Tibial artery (tissue), 4 donors: Measurements from ENCODE around the gene ADTRP.
A peak's percentile ranks its signal among the peaks of the same experiment; 100 is the strongest.

Source experiments
- DNase-seq, 2 donors: peaks; one replicate each; pipeline ENCODE4 v3.0.0-alpha.2; 2019
- H3K27ac ChIP-seq, 2 donors: fragments of 200-600 bp; sonication (generic) in 1 of 2; 1 replicate in 1 of 2; 2 replicates in 1 of 2; pipeline ENCODE4 v1.5.1; 2018 to 2019; ENCODE audit warnings: mild to moderate bottlenecking in 1 of 2
- H3K27me3 ChIP-seq, 2 donors: fragments of 200-600 bp; sonication (generic) in 1 of 2; one replicate each; pipeline versions ENCODE4 v1.5.1 to v1.6.0; 2016 to 2019
- H3K36me3 ChIP-seq, 3 donors: fragments of 200-600 bp; sonication (generic) in 2 of 3; one replicate each; pipeline ENCODE4 v1.5.1; 2016 to 2019; ENCODE audit warnings: mild to moderate bottlenecking in 2 of 3
- H3K4me1 ChIP-seq, 4 donors: fragments of 200-600 bp; sonication (generic) in 2 of 4; 1 replicate in 3 of 4; 2 replicates in 1 of 4; pipeline ENCODE4 v1.5.1; 2016 to 2019
- H3K4me3 ChIP-seq, 2 donors: fragments of 200-600 bp; sonication (generic) in 1 of 2; 1 replicate in 1 of 2; 2 replicates in 1 of 2; pipeline ENCODE4 v1.5.1; 2018 to 2019; ENCODE audit warnings: mild to moderate bottlenecking in 2 of 2
- H3K9me3 ChIP-seq, 3 donors: fragments of 200-600 bp; sonication (generic) in 1 of 3; one replicate each; pipeline ENCODE4 v1.5.1; 2016 to 2019
- CTCF ChIP-seq, 2 experiments: fragments of 200-600 bp in 1 of 2; fragments of 450-650 bp in 1 of 2; IDR thresholded peaks; one replicate each; pipeline ENCODE4 v1.5.1; 2017 to 2019; ENCODE audit warnings: antibody characterized with exemption in 2 of 2, mild to moderate bottlenecking in 1 of 2, moderate library complexity in 1 of 2
- intact Hi-C: fragments of 100-400 bp; cut with DNase I; formaldehyde crosslinking; loops from one replicate; pipeline ENCODE4 v1.15.0; 2023; ENCODE audit warnings: low total_unique reads

ADTRP gene

GRCh38 chr6:11766043-11766442 is 12.6 kb downstream of the ADTRP start:
- H3K4me1 ChIP-seq: peaks cover 5 to 92% (median 68%) of the 10 kb centered on the region in 4 donors
- intact Hi-C loops: loop anchor here (5.0 kb wide), 1 partner anchor 34 kb away; no protein-coding TSS in a partner anchor
- TF ChIP-seq CTCF (IDR thresholded peaks at IDR 0.05): no peak
- peak overlapping the region; percentile 81 to 94 for H3K27ac ChIP-seq
- no peak overlapping the region for H3K4me3 ChIP-seq
- no peaks in the 10 kb centered on the region for H3K27me3 ChIP-seq
- DNase-seq: no peak
- H3K9me3 ChIP-seq: no peaks in the 10 kb centered on the region
- no peaks in the 10 kb centered on the region for H3K36me3 ChIP-seq

- Histone ChIP-seq H3K27me3 (no peaks in the 10 kb centered on the region), H3K9me3 (no peaks in the 10 kb centered on the region), H3K36me3 (no peaks in the 10 kb centered on the region), H3K4me3 (no peak overlapping the region), H3K4me1 (peaks cover 0 to 75% (median 53%) of the 10 kb centered on the region in 4 donors), H3K27ac (peak overlapping the region; percentile 81 to 82)
- intact Hi-C loops: no loop called here
- TF ChIP-seq CTCF (IDR thresholded peaks at IDR 0.05): no peak
- no peak for DNase-seq
These were observed 14.4 kb downstream of the ADTRP start for GRCh38 chr6:11764250-11764604.

GRCh38 chr6:11763460-11764249 is 14.9 kb downstream of the ADTRP start:
- no peaks in the 10 kb centered on the region for H3K27me3 ChIP-seq
- no peak for DNase-seq
- peak overlapping the region; percentile 81 to 82 for H3K27ac ChIP-seq
- intact Hi-C loops: no loop called here
- no peaks in the 10 kb centered on the region for H3K36me3 ChIP-seq
- no peaks in the 10 kb centered on the region for H3K9me3 ChIP-seq
- H3K4me3 ChIP-seq: no peak overlapping the region
- no peak for TF ChIP-seq CTCF (IDR thresholded peaks at IDR 0.05)
- peaks cover 0 to 69% (median 47%) of the 10 kb centered on the region in 4 donors for H3K4me1 ChIP-seq

DNA sequence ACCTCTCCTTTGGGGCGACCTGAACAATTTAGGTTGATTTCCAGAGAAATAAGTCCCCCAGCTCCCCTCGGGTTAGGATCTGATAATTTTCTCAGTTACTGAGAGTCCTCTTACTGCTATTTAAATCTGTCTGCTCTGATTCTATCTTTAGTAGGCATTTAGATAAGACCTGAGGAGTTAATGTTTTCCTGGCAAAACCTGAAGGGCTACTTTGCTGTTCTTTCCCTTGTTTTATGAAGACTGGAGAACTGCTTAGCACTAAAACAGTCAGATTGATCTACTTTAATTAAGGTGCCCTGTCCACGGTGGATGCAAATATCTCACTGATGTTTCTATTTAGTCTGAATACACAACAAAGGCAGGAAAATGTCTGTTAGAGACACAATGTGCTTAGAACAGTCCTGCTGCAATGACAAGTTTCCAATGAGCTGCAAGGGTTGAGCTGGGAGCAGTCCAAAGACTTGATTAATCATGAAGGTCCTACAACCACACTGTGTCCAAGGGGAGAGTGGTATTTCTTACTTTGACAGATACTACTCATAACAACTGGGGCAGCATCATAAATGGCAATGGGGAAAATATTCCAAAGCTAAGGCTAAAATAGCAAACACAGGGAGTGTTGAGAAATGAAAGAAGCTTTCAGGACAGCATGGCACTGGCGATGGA is 15.7 kb downstream of the ADTRP start:
- no peak for TF ChIP-seq CTCF (IDR thresholded peaks at IDR 0.05)
- DNase-seq: no peak
- no peaks in the 10 kb centered on the region for H3K36me3 ChIP-seq
- no peak overlapping the region for H3K4me3 ChIP-seq
- H3K27me3 ChIP-seq: no peaks in the 10 kb centered on the region
- peaks cover 0 to 62% (median 43%) of the 10 kb centered on the region in 4 donors for H3K4me1 ChIP-seq
- peak overlapping the region; percentile 81 to 82 for H3K27ac ChIP-seq
- intact Hi-C loops: no loop called here
- H3K9me3 ChIP-seq: no peaks in the 10 kb centered on the region

- H3K4me3 ChIP-seq: no peak overlapping the region
- H3K4me1 ChIP-seq: peaks cover 0 to 52% (median 36%) of the 10 kb centered on the region in 4 donors
- no peaks in the 10 kb centered on the region for H3K36me3 ChIP-seq
- peak overlapping the region; percentile 81 to 82 for H3K27ac ChIP-seq
- H3K27me3 ChIP-seq: no peaks in the 10 kb centered on the region
- intact Hi-C loops: no loop called here
- peaks cover 0 to 3% (median 0%) of the 10 kb centered on the region in 3 donors for H3K9me3 ChIP-seq
- no peak for TF ChIP-seq CTCF (IDR thresholded peaks at IDR 0.05)
- DNase-seq: no peak
These were observed 16.6 kb downstream of the ADTRP start for GRCh38 chr6:11761744-11762620.
